Epidermal melanocyte (primary cell): ENCODE measurements around the gene IFT43.

ENCODE experiments used
- DNase-seq: peaks from one replicate; pipeline ENCODE4 v3.0.0; 2011; ENCODE audit warnings: low spot score; ENCODE audit not compliant: insufficient read length

The IFT43 gene

DNA sequence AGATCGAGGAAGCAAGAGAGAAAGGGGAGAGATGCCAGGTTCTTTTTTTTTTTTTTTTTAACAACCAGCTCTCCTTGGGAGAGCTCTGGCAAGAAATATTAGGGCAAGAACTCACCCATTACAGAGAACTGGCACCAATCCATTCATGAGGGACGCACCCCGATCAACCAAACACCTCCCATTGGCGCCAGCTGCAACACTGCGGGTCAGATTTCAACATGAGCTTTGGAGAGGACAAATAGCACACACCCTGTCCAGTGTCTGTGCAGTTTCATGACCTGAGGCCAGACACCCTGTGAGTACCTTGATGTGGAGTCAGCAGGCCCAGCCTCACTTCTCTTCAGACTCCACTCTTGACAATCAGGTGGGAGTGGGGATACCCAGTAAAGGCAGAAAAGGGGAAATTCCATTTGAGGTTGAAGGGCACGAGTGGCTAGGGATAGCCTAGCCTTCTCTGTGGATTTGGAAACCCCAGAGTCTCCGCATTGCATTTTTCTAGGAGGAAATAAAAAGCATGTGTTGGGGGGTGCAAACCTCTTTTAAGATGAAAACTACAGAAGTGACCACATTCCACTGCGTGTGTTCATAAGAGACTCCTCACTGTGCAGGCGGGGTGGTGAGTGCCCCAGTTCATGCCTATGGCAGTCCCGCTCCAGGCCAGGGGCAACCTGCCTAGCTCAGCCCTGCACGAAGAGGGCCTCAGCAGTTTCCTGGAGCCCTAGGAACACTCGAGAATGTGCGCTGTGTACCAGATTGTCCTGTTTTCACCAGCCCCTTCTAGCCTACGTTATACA, 123.7 kb downstream of the IFT43 start:
- DNase-seq, result no peak

DNA sequence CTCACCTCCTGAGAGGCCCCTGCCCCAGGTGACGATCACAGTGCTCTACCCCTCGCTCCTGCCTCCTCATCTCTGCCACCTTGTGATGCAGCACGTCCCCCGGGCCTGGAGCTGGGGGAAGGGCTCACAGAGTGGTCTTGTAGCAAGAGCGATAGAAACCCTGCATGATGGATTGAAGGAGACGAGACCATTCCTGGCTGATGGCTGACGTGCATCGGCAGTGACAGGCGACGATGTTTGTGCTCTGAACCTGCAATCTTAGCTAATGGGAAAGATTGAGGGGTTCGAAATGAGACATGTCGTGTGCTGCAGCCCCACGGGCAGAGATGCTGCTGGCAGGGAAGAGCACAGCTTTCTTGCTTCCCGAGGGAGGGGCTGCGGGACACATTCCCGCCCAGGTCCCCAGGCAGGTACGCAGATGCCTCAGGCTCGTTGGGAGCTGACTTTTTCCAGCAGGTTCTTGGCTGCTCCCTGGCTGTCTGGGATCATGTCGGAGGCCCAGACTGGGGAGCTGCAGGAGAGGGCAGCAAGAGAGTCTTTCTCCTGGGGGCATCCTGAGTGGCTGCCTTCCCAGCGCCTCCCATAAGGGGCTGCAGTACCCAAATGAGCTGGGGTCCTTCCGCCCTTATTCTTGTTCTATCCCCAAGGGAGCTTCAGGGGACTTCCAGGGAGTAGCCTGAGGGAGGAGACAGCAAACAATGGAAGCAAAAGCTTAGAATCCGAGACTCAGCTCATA, 127.5 kb downstream of the IFT43 start:
- DNase-seq, result no peak

DNA sequence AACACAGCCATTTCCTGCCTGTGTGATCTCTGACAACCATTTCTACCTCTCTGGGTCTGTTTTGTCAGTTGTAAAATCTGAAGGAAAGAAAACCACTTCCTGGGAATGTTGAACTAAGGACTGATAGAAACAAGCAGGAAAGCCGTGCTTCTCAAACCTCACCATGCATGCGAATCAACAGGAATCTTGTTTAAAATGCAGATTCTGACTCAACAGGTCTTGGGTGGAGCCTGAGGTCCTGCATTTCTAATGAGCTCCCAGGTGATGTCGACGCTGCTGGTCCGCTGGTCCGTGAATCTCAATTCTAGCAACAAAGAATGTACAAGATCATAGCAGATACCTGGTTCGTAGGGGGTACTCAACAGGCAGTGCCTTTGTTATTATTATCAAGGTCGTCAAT, 128.1 kb downstream of the IFT43 start:
- DNase-seq, result no peak

DNA sequence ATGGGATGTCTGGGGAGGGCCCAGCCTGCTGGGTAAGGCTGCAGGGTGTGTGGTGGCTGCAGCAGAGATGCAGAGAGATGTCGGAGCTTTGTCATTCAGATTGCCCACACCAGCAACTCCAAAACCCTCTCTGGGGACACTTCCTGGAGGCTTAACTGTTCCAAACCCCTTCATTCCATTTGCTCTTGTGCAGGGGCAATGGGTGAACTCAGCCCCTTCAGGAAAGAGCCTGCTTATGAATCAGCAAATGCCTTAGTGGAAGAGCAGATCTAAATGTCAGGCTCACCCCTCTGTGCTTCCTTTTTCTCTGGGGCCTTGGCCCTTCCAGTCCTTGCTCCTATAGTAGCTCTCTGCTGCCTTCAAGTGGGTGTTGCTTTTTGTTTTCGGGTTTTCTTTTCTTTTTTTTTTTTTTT, 129.5 kb downstream of the IFT43 start:
- no peak for DNase-seq

DNA sequence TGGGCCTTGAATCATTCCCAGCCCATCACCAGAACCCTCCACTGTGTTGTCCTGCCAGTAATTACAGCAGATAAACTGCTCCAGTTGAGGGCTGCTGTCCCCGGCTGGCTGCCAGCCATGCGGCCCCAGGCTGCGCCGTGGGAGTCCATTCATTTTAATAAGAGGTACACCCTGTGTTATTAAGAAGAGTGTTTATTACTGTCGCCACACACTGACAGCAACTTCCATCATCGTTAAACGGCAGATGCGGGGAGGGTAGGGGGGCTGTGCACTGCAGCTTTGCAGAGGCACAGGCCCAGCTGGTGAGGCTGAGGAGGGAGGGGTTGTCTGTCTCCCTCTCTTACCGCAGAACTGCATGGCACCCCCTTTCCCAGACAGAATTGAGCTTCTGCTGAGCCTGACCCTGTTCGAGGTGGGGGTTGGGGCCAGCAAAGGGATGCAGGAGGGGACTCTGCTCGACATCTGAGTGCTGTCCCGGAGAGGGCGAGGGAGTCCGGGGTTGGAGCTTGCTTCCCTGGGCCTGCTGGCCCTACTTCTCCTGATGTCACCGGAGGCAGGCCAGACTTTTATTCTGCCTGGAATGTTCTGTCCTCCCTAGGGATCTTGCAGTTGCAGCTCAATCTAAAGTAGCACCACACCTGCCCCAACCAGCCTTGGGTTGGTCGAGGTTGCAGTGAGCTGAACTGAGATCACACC, 132.4 kb downstream of the IFT43 start:
- no peak for DNase-seq

GRCh38 chr14:76118594-76118993, 133.0 kb downstream of the IFT43 start:
- DNase-seq, result no peak

DNA sequence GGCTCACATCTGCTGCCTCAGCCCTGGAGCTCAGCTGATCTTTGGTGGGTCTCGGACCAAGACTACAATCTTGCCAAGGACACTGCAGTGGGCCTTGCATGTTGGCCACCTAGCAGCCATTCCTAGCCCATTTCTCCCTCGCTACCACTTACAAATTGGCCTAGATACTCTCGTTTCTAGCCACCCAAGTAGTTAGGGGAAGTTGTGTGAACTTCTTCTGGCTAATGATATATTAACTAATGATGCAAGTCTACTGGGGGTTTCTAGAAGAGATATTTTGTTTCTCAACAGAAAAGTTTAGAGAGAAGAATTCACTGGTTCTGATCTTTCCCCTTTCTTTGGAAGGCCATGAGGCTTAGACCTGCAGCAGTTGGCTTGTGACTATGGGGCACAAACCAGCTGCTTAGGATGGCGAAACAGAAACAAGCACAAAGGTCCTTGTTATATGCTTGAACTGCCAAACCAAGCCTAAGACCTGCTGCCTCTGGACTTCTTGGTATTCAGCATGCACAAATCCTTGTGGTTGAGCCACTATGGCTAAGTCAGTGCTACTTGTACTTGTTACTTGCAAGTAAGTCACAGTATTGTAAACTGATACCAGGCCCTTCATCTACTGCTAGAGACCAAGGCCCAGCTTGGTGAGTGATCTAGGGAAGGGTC, 135.7 kb downstream of the IFT43 start:
- DNase-seq, result no peak

DNA sequence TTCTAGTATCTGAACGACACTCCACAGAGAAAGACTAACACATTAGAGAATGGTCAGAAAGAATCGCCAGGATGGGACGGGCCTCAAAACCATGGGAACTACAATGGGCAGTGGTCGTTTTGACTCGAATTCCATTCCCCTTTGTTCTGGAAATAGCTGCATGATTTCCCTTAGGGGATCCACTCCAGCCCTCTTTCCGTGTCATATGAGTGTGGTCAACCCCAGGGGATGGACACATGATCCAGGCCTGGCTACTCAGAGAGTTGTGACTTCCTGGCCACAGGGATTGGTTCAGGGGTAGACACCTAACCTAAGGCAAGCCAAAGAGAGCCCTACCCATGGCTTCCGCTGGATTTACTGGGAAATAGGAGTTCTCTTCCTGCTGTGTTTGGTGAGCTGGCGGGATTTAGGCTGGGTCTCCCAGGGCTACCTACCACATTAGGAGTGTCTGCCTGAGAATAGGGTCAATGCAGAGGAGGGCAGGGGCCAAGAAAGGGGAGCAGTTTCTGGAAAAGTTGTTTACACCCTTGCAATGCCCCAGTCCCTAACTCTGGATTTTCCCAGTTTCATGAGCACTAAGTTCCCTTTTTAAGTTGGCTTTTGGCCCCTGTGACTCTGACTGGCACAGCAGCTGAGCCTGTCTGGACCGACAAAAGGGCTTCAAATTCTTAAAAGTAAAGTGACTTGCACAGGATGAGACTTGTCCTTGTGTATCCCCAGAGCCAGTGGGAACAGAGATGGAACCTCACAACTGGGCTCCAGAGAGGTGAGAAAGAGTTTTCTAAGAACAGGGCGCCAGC, 138.1 kb downstream of the IFT43 start:
- DNase-seq, result no peak

GRCh38 chr14:76125511-76125910, 139.9 kb downstream of the IFT43 start:
- no peak for DNase-seq

- DNase-seq, result no peak
These were observed 140.5 kb downstream of the IFT43 start for GRCh38 chr14:76126076-76126475.

GRCh38 chr14:76129851-76130576, 144.5 kb downstream of the IFT43 start:
- no peak for DNase-seq

DNA sequence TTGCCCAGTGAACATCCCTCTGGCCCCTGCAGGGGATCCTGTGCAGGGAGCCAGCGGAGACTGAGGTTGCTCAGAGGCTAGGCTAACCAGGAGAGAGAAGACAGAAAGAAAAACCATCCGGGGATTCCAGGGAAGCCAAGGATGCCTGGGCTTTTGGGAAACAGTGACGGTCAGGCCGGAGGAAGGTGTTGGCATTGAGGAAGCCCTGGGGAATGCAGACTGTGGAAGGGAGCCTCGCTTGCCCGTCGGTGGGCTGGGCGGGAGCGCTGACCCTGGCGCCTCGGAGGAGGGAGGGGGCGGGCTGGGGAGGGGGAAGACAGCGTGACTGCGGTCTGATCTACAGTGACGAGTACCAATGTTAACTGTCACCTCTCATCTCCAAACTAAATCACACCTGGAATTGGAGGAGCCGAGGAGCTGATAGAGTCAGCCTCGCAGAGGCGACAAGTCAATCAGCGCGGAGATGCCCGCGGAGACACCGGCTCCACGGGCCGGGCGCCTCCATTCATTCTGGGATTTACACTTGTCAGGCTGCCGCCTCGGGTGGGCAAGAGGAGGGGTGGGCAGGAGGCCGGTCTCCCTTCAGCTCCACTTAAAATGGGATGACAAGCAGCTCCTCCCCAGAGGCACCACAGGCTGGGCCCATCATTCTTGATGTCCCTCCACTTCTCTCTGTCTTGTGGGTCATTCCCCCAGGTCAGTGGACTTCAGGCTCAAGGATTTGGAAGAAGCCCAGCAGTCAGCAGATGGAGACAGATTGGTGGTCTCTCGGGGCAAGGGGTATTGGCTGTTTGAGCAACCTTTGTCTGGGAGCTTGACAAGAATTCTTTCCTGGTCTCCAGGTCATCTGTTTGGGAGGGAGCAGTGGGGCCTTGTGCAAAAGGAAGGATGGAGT, 145.8 kb downstream of the IFT43 start:
- DNase-seq, result no peak

GRCh38 chr14:76133103-76133502, 147.5 kb downstream of the IFT43 start:
- peak; percentile 51 for DNase-seq
